DMS 273 (cell line): Measurements from ENCODE around the gene CD84.
"Not testable (repeated sequence)": the region's sequence is repeated elsewhere in the genome, so short reads cannot be mapped to it uniquely, and the experiment has no call there.

Experiments
- DNase-seq: peaks from one replicate; lab custom pipeline; 2025; ENCODE audit not compliant: unreplicated experiment; lab: John Stamatoyannopoulos, UW

The CD84 gene

GRCh38 chr1:160575112-160575664, 4.1 kb downstream of the CD84 start:
- DNase-seq = no peak

GRCh38 chr1:160570840-160571239, 8.5 kb downstream of the CD84 start:
- no peak for DNase-seq

GRCh38 chr1:160569806-160570205, 9.5 kb downstream of the CD84 start:
- no peak for DNase-seq

GRCh38 chr1:160567858-160568682, 11.2 kb downstream of the CD84 start:
- no peak for DNase-seq

GRCh38 chr1:160567341-160567740, 12.0 kb downstream of the CD84 start:
- no peak for DNase-seq

- DNase-seq = no peak
Observed at GRCh38 chr1:160565564-160565963, 13.7 kb downstream of the CD84 start.

- not testable (repeated sequence) for DNase-seq
Observed at GRCh38 chr1:160563230-160563629, 16.1 kb downstream of the CD84 start.

- DNase-seq = not testable (repeated sequence)
Observed at GRCh38 chr1:160562745-160563144, 16.6 kb downstream of the CD84 start.

GRCh38 chr1:160560806-160561205, 18.5 kb downstream of the CD84 start:
- no peak for DNase-seq

- no peak for DNase-seq
Observed at GRCh38 chr1:160560045-160560705, 19.1 kb downstream of the CD84 start.

GRCh38 chr1:160559437-160559836, 19.9 kb downstream of the CD84 start:
- DNase-seq = not testable (repeated sequence)

GRCh38 chr1:160558660-160559380, 20.5 kb downstream of the CD84 start:
- no peak for DNase-seq

GRCh38 chr1:160553778-160554177, 25.5 kb downstream of the CD84 start:
- no peak for DNase-seq

GRCh38 chr1:160552425-160552824, 26.9 kb downstream of the CD84 start:
- DNase-seq = peak; percentile 3

GRCh38 chr1:160550572-160551034, 28.7 kb downstream of the CD84 start:
- DNase-seq = peak; percentile 12

GRCh38 chr1:160549665-160550006, 29.7 kb downstream of the CD84 start:
- DNase-seq = no peak

GRCh38 chr1:160548960-160549664, 30.2 kb downstream of the CD84 start:
- peak; percentile 89 for DNase-seq

GRCh38 chr1:160548183-160548582, 31.1 kb downstream of the CD84 start:
- peak; percentile 43 for DNase-seq

- no peak for DNase-seq
Observed at GRCh38 chr1:160547422-160547821, 31.9 kb downstream of the CD84 start.

- no peak for DNase-seq
Observed at GRCh38 chr1:160546942-160547341, 32.4 kb downstream of the CD84 start.

GRCh38 chr1:160544647-160545046, 34.6 kb downstream of the CD84 start:
- peak; percentile 37 for DNase-seq
